ENCODE data around the gene CST9. TPM values are rescaled to one million over a fixed set of nuclear protein-coding genes. Genes with fewer than 3 reads are reported as not detected.

The CST9 gene
- total RNA-seq, 1 donor from 2014 or later, result not detected

- Mint-ChIP-seq H3K4me1 (ENCODE audit: low read depth) (peaks cover 4% of the 10 kb centered on the region), H3K27me3 (ENCODE audit: low read depth) (peaks cover 2% of the 10 kb centered on the region), H3K9me3 (no peaks in the 10 kb centered on the region), H3K27ac (no peak overlapping the region), H3K4me3 (ENCODE audit: low read depth) (no peak overlapping the region), H3K36me3 (ENCODE audit: low read depth) (no peaks in the 10 kb centered on the region)
- intact Hi-C loops (cut with micrococcal nuclease), result no loop called here
- DNase-seq (ENCODE audit: low spot score), result no peak
These were observed 1.4 kb downstream of the CST9 start for GRCh38 chr20:23604306-23604705.

- Mint-ChIP-seq H3K4me1 (ENCODE audit: low read depth) (peaks cover 4% of the 10 kb centered on the region), H3K9me3 (no peaks in the 10 kb centered on the region), H3K4me3 (ENCODE audit: low read depth) (no peak overlapping the region), H3K36me3 (ENCODE audit: low read depth) (no peaks in the 10 kb centered on the region), H3K27me3 (ENCODE audit: low read depth) (peaks cover 2% of the 10 kb centered on the region), H3K27ac (no peak overlapping the region)
- intact Hi-C loops (cut with micrococcal nuclease), result no loop called here
- no peak for DNase-seq (ENCODE audit: low spot score)
These were observed 2.4 kb downstream of the CST9 start for GRCh38 chr20:23603321-23603720.

GRCh38 chr20:23602699-23603098 is 3.0 kb downstream of the CST9 start:
- Mint-ChIP-seq H3K27me3 (ENCODE audit: low read depth) (peaks cover 2% of the 10 kb centered on the region), H3K36me3 (ENCODE audit: low read depth) (no peaks in the 10 kb centered on the region), H3K9me3 (no peaks in the 10 kb centered on the region), H3K4me3 (ENCODE audit: low read depth) (no peak overlapping the region), H3K4me1 (ENCODE audit: low read depth) (peaks cover 4% of the 10 kb centered on the region), H3K27ac (no peak overlapping the region)
- intact Hi-C loops (cut with micrococcal nuclease), result no loop called here
- no peak for DNase-seq (ENCODE audit: low spot score)

- H3K9me3 Mint-ChIP-seq, result no peaks in the 10 kb centered on the region
- no peak overlapping the region for H3K4me3 Mint-ChIP-seq (ENCODE audit: low read depth)
- no peak for DNase-seq (ENCODE audit: low spot score)
- H3K4me1 Mint-ChIP-seq (ENCODE audit: low read depth), result peaks cover 4% of the 10 kb centered on the region
- H3K27ac Mint-ChIP-seq, result no peak overlapping the region
- H3K36me3 Mint-ChIP-seq (ENCODE audit: low read depth), result no peaks in the 10 kb centered on the region
- peaks cover 2% of the 10 kb centered on the region for H3K27me3 Mint-ChIP-seq (ENCODE audit: low read depth)
- intact Hi-C loops (cut with micrococcal nuclease), result no loop called here
These were observed 3.5 kb downstream of the CST9 start for GRCh38 chr20:23602241-23602640.

GRCh38 chr20:23601715-23602114 is 4.0 kb downstream of the CST9 start:
- Mint-ChIP-seq H3K36me3 (ENCODE audit: low read depth) (no peaks in the 10 kb centered on the region), H3K27me3 (ENCODE audit: low read depth) (peaks cover 5% of the 10 kb centered on the region)
- intact Hi-C loops (cut with micrococcal nuclease), result no loop called here

GRCh38 chr20:23598481-23598880 is 7.2 kb downstream of the CST9 start:
- Mint-ChIP-seq H3K27me3 (ENCODE audit: low read depth) (peaks cover 5% of the 10 kb centered on the region), H3K4me1 (ENCODE audit: low read depth) (no peaks in the 10 kb centered on the region), H3K4me3 (ENCODE audit: low read depth) (no peak overlapping the region), H3K36me3 (ENCODE audit: low read depth) (no peaks in the 10 kb centered on the region), H3K27ac (no peak overlapping the region), H3K9me3 (no peaks in the 10 kb centered on the region)
- DNase-seq (ENCODE audit: low spot score), result no peak
- intact Hi-C loops (cut with micrococcal nuclease), result no loop called here

More at GRCh38 chr20:23601715-23602114, 4.0 kb downstream of the CST9 start:
- Mint-ChIP-seq H3K4me3 (ENCODE audit: low read depth) (no peak overlapping the region), H3K27ac (no peak overlapping the region), H3K4me1 (ENCODE audit: low read depth) (peaks cover 2% of the 10 kb centered on the region), H3K9me3 (no peaks in the 10 kb centered on the region)
- DNase-seq (ENCODE audit: low spot score), result no peak

- H3K36me3 Mint-ChIP-seq (ENCODE audit: low read depth), result no peaks in the 10 kb centered on the region
- no peaks in the 10 kb centered on the region for H3K4me1 Mint-ChIP-seq (ENCODE audit: low read depth)
- no peak for DNase-seq (ENCODE audit: low spot score)
- H3K27me3 Mint-ChIP-seq (ENCODE audit: low read depth), result peaks cover 3% of the 10 kb centered on the region
- H3K9me3 Mint-ChIP-seq, result no peaks in the 10 kb centered on the region
- no peak overlapping the region for H3K27ac Mint-ChIP-seq
- H3K4me3 Mint-ChIP-seq (ENCODE audit: low read depth), result no peak overlapping the region
- intact Hi-C loops (cut with micrococcal nuclease), result no loop called here
These were observed 9.0 kb downstream of the CST9 start for GRCh38 chr20:23596579-23597250.

GRCh38 chr20:23595941-23596340 is 9.8 kb downstream of the CST9 start:
- Mint-ChIP-seq H3K4me3 (ENCODE audit: low read depth) (no peak overlapping the region), H3K27ac (no peak overlapping the region), H3K27me3 (ENCODE audit: low read depth) (peaks cover 3% of the 10 kb centered on the region), H3K4me1 (ENCODE audit: low read depth) (no peaks in the 10 kb centered on the region), H3K9me3 (no peaks in the 10 kb centered on the region), H3K36me3 (ENCODE audit: low read depth) (no peaks in the 10 kb centered on the region)
- DNase-seq (ENCODE audit: low spot score), result no peak
- intact Hi-C loops (cut with micrococcal nuclease), result no loop called here

GRCh38 chr20:23588434-23589403 is 17.0 kb downstream of the CST9 start:
- DNase-seq (ENCODE audit: low spot score), result no peak
- Mint-ChIP-seq H3K9me3 (no peaks in the 10 kb centered on the region), H3K36me3 (ENCODE audit: low read depth) (no peaks in the 10 kb centered on the region), H3K27me3 (ENCODE audit: low read depth) (peaks cover 4% of the 10 kb centered on the region), H3K27ac (no peak overlapping the region), H3K4me3 (ENCODE audit: low read depth) (no peak overlapping the region), H3K4me1 (ENCODE audit: low read depth) (no peaks in the 10 kb centered on the region)
- intact Hi-C loops (cut with micrococcal nuclease), result no loop called here

- intact Hi-C loops (cut with micrococcal nuclease), result no loop called here
- H3K27me3 Mint-ChIP-seq (ENCODE audit: low read depth), result peaks cover 5% of the 10 kb centered on the region
- no peaks in the 10 kb centered on the region for H3K4me1 Mint-ChIP-seq (ENCODE audit: low read depth)
- DNase-seq (ENCODE audit: low spot score), result no peak
- H3K4me3 Mint-ChIP-seq (ENCODE audit: low read depth), result no peak overlapping the region
- no peaks in the 10 kb centered on the region for H3K9me3 Mint-ChIP-seq
- no peak overlapping the region for H3K27ac Mint-ChIP-seq
- H3K36me3 Mint-ChIP-seq (ENCODE audit: low read depth), result no peaks in the 10 kb centered on the region
These were observed 18.1 kb downstream of the CST9 start for GRCh38 chr20:23587631-23588030.

- intact Hi-C loops (cut with micrococcal nuclease), result no loop called here
- no peak for DNase-seq (ENCODE audit: low spot score)
These were observed 18.8 kb downstream of the CST9 start for GRCh38 chr20:23586735-23587525.

GRCh38 chr20:23585808-23586734 is 19.6 kb downstream of the CST9 start:
- no peaks in the 10 kb centered on the region for H3K4me1 Mint-ChIP-seq (ENCODE audit: low read depth)
- DNase-seq (ENCODE audit: low spot score), result no peak
- H3K9me3 Mint-ChIP-seq, result no peaks in the 10 kb centered on the region
- H3K36me3 Mint-ChIP-seq (ENCODE audit: low read depth), result no peaks in the 10 kb centered on the region
- intact Hi-C loops (cut with micrococcal nuclease), result no loop called here
- no peak overlapping the region for H3K4me3 Mint-ChIP-seq (ENCODE audit: low read depth)
- peaks cover 5% of the 10 kb centered on the region for H3K27me3 Mint-ChIP-seq (ENCODE audit: low read depth)
- H3K27ac Mint-ChIP-seq, result no peak overlapping the region

More at GRCh38 chr20:23586735-23587525, 18.8 kb downstream of the CST9 start:
- Mint-ChIP-seq H3K27me3 (ENCODE audit: low read depth) (peaks cover 5% of the 10 kb centered on the region), H3K4me1 (ENCODE audit: low read depth) (no peaks in the 10 kb centered on the region), H3K4me3 (ENCODE audit: low read depth) (no peak overlapping the region), H3K27ac (no peak overlapping the region), H3K9me3 (no peaks in the 10 kb centered on the region), H3K36me3 (ENCODE audit: low read depth) (no peaks in the 10 kb centered on the region)

Measured in activated T-helper 2 cell treated with anti-CD3 and anti-CD28 coated beads, Interferon-gamma antibody, Interleukin-2, Interleukin-4, amounts not matched to agents 10 μg/mL and 5 μg/mL and 100 μg/mL, durations not matched to agents 14 hours and 24 hours and 36 hours (primary cell).